Subcutaneous adipose tissue (tissue), 4 donors: ENCODE data around the gene PPP2R2D. TPM values are rescaled to one million over a fixed set of nuclear protein-coding genes. Genes with fewer than 3 reads are reported as not detected.

ENCODE experiments used
- total RNA-seq, 4 donors: library from RNA; depleted of rRNA; stranded (reverse); fragments of >200 nt; gene quantifications; one replicate each; pipeline ENCODE4 v1.1.0, GENCODE V29; 2016
- TF ChIP-seq, protein P1 (sequence below): fragments of 450-650 bp; IDR thresholded peaks from one replicate; pipeline ENCODE4 v1.5.1; 2016; ENCODE audit warnings: low read depth, mild to moderate bottlenecking, control low read depth, antibody characterized with exemption, moderate library complexity

PPP2R2D gene
- total RNA-seq, 4 donors from 2014 or later, result 27.5 to 41.4 (median 29.5) TPM

DNA sequence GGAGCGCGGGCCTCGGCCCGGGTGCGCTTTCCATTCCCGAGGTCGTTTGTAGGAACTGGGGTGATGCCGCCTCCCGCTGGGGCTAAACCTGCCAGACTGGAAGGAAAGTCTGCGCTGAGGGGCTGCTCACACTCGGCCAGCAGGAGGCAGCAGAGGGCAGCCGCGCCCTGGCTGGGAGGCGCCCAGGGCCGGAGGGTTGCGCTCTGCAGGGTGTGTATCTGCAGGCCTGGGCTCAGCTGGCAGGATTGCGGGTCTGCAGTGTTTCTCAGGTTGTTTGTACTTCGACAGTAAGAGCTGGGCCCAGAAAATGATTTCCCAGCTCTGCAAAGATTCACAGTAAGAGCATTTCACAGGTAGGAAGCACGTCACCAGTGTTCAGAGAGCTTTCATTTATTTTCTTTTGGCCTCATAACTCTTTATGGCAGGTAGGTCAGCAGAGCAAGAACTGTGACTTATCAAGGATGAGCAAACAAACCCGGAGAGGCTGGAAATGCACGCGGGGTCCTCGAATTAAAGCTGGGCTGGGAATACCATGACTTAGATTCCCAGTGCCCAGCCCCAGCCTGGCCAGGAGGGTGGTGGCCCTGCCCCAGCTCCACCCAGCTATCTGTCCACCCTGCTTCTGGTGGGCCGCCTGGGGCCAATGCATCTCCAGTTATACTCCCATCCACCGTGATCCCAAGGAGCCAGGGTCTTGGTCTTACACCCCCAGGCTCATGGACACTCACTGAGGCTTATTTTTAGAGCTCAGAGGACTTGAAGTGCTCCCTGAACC is 15.2 kb upstream of the PPP2R2D start:
- TF ChIP-seq, protein P1, sequence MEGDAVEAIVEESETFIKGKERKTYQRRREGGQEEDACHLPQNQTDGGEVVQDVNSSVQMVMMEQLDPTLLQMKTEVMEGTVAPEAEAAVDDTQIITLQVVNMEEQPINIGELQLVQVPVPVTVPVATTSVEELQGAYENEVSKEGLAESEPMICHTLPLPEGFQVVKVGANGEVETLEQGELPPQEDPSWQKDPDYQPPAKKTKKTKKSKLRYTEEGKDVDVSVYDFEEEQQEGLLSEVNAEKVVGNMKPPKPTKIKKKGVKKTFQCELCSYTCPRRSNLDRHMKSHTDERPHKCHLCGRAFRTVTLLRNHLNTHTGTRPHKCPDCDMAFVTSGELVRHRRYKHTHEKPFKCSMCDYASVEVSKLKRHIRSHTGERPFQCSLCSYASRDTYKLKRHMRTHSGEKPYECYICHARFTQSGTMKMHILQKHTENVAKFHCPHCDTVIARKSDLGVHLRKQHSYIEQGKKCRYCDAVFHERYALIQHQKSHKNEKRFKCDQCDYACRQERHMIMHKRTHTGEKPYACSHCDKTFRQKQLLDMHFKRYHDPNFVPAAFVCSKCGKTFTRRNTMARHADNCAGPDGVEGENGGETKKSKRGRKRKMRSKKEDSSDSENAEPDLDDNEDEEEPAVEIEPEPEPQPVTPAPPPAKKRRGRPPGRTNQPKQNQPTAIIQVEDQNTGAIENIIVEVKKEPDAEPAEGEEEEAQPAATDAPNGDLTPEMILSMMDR, result no peak

DNA sequence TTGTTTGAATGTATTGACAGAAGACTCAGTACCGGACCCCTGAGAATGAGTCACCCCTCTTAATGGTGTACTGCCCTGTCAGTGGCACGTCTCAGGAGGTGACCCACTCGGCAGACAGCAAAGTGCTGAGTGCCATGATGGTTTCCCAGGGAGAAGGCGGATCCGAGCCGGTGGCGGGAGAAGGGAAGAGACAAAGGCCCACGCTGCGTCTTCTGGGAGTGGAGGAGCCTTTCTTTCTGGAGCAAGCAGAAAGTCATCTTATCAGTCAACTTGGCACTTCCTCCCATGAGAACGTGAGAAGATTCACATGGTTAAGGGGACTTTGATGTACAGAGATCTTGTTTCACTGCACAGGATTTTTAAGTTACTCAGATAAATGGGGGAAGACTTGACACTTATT is 14.6 kb upstream of the PPP2R2D start:
- TF ChIP-seq, protein P1, result no peak

DNA sequence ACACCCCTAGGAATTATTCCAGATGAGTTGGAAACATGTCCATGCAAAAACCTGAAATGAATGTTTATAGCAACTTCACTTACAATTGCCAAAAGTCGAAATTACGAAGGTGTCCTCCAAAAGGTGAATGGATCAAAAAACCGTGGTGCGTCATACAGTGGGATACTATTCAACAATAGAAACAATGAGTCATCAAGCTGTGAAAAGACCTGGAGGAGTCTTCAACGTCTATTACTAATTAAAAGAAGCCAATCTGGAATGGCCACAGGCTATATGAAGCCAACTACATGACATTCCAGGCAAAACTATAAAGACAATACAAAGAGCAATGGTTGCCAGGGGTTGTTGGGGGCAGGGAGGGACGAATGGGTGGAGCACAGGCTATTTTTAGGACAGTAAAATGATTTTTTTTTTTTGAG is 12.6 kb upstream of the PPP2R2D start:
- TF ChIP-seq, protein P1, result no peak

DNA sequence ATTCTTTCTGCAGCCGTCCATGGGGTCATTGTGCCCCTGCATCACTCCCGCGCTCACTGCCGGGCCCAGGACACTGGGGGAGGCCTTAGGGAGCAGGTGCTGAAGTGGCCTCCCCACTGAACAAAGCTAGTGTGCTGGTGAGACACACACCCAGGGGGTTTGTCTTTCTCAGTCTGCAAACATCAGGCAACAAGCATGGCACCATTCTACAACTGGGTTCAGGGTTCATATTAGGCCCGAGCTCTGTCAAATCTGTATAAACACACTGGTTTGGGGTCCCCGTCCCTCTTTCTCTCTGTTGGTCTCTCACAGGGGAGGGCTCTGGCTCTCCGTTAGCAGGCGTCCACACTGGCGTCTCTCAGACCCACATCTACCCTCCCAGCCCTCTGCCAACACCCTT is 11.1 kb upstream of the PPP2R2D start:
- TF ChIP-seq, protein P1, result no peak

DNA sequence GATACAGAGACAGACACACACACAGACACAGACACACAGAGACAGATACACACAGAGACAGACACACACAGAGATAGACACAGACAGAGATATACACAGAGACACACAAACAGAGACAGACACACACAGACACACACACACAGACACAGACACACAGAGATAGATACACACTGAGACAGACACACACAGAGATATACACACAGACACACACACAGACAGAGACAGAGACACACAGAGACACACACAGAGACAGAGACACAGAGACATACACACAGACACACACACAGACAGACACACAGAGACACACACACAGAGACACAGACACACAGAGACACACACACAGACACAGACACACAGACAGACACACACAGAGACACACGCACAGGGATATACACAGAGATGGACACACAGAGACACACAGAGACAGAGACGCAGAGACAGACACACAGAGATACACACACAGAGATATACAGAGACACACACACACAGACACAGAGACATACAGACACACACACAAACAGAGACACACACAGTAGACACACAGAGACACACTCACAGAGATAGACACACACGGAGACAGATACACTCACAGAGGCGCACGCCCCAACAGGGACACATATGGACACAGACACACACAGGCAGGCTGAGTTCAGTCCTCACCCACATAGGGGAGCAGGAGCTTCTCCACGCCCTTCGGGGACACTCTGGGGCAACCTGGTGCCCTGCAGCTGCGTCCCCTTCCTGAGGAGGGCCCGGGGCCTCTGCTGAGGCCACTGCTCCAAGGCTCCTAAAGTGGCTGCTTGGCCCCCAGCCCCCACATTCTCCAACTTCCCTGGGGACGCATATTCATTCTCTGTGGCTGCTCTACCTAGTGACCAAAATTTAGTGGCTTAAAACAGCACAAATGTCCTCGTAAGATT is 10.3 kb upstream of the PPP2R2D start:
- TF ChIP-seq, protein P1, result no peak

DNA sequence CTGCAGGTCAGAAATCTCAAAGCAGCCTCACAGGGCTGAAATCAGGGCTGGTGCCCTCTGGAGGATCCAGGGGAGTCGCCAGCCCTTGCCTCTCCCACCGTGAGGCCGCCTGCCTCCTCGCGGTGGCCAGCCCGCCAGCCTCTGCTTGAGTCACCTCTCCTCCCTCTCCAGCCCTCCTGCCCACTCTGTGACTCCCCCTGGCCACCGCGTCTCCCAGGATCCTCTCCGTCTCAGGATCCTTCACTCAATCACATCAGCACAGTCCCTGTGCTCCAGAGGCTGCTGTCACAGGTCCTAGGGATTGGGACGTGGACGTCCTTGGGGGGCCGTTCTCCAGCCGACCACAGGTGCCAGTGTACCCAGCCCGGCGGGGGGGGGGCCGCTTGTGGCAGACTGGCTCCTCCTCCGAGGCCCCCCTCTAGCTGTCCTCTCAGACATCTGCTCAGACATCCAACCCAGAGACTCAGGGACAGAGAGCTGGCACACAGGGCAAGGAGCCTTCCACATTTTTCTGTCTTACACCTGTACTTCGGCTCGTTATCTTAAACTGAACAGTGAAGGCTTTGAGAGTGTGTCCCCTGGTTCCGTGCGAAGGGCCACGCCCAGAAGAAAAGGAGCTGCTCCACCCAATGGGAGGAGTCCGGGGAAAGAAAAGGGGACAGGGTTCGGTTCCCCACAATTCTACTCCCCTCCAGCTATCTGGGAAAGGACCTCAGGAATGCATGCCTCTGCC is 9.4 kb upstream of the PPP2R2D start:
- TF ChIP-seq, protein P1, result no peak
